HG02943 (cell line): ENCODE measurements around the gene INVS.
"Not testable (repeated sequence)": the region's sequence is repeated elsewhere in the genome, so short reads cannot be mapped to it uniquely, and the experiment has no call there.

ENCODE experiments used
- ATAC-seq: cut with Tn5 transposase; IDR thresholded peaks from one replicate; pipeline ENCODE4 v1.9.1; 2021; ENCODE audit warnings: mild to moderate bottlenecking, low read depth, moderate library complexity; ENCODE audit not compliant: unreplicated experiment

Gene INVS

DNA sequence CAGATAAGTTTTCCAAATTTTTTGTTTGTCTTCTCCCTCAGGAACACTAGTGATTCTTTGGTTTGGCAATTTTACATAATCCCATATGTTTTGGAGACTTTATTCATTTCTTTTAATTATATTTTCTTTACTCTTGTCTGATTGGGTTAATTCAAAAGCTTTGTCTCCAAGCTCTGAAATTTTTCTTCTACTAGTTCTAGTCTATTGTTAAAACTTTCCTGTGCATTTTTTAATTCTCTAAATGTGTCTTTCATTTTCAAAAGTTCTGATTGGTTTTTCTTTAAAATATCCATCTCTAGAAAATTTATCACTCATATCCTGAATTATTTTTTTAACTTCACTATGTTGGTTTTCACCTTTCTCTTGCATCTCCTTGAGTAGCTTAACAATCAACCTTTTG, 92.2 kb downstream of the INVS start:
- no peak for ATAC-seq

DNA sequence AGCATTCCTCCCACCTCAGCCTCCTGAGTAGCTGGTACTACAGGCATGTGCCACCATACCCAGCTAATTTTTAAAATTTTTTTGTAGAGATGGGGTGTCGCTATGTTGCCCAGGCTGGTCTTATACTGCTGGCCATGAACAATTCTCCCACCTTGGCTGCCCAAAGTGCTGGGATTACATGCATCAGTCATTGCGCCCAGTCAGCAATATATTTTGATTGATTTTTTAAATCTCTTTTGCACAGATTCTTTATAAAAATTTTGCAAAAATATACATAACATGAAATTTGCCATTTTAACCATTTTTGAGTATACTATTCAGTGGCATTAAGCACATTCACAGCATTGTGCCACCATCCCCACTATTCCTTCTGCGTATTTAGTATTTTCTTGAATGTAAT, 94.0 kb downstream of the INVS start:
- ATAC-seq: no peak

DNA sequence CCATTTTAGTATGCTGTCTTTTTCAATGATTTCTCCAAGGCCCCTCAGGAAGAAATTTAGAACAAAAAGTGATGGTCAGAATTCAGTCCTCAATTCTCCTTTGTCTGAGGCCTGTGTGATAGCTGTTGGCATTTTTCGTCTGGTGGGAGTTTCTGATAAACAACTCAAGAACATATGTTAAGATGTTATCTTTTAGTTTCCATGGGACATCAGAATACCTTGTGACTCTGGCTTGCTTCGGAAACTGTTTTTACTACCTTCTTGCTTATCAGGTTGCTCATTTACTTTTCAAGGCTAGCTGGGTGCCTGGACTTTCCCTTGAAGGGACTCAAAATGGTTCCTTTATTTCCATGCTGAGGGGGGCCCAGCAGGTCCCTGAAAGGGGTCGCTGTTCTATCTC, 97.2 kb downstream of the INVS start:
- ATAC-seq: no peak

DNA sequence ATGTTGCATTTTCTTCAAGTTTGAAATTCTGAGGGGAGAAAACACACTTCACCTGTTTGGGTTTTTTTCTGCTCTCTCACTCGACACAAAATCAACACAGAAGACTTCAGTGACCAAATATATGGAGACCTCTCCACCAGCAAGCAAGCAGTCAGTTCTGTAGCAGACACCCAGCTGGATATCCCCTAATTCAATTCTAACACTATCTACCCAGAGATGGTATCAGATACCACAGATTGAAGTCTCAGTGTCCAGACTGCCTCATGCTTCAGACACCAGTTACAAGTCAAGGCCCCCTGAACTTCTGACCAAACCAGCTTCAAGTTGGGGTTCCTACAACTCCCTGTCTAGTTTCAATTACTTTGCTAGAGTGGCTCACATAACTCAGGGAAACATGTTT, 97.8 kb downstream of the INVS start:
- no peak for ATAC-seq

DNA sequence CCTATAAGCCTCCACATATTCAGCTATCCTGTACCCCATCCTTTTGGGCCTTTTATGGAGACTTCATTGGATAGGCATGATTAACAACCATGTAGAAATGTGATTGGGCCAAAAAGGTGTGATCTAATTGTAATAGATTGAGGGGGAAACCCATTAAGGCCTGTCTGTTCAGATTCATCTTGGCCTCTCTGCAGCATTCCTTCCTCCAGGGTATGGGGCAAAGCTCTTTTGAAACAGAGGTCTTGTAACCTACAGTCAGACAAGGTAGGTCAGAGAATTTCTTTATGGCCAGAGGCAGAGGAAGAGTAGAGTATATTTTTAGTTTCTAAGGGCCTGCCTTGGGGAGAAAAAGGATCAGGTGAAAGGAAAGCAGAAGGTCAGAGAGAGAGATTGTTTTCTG, 98.5 kb downstream of the INVS start:
- ATAC-seq: no peak

DNA sequence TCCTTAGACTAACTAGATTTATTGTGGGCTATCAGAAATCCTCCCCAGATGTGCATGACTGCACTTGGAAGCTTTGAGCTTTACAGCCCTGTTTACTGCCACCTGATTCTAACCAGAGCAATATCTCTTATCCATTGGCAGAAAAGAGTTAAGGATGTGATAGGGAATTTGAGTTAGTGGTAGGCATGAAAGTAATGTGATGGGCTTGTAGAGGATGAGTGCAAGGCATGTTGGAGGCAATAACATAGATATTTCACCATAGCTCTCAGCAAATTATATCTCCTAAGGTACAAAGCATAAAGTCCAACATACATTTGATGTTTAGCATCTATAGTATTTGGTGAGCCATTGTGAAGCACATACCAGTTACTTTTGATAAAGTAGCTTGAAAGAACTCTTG, 103.8 kb downstream of the INVS start:
- no peak for ATAC-seq

DNA sequence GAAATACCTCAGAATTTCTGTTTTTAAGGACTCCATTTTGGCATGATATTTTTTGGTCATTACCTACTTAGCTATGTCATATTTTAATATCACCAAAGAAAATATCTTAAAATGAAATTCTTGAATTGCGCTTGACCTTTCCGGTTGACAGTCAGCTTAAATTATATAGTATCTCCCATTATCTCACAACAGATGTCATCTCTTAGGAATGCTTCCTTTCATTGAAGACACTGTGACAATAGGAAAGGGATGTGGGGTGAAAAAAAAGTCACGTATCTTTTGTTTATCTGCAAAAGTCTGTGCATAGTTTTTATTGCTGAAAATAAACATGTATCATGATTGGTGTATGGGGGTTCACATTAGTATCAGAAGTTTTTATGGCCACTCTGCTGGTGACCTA, 105.8 kb downstream of the INVS start:
- ATAC-seq: no peak

DNA sequence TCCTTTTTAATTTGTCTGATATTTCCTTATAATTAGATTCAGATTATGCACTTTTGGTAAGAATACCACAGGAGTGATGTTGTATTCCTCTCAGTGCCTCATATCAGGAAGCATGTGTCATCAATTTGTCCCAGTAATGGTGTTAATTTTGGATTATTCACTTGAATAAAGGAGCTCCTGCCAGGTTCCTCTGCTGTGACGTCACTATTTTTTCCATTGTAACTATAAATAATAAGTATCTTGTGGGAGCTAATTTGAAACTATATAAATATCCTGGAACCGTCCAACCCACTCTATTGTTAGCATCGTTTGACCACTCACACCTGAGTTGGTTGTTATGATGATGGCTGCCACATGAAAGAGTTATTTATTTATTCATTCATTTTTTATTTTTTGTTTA, 107.9 kb downstream of the INVS start:
- ATAC-seq: no peak

DNA sequence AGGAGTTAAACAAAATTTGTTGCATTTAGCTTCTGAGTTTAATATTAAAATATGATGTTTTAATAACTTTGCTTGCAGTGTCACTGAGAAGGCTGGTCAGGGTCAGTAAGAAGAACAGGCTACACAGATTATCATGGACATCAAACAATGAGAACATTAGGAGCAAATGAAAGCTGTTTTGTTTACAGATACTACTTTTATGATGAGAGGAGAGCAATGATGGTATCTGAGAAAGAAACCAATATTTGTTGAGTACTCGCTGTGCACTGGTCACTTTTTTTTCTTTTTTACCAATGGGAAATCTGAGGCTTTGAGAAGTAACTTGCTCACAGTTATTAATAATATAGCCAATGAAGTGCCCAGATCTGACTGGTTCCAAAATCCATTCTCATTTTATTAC, 109.6 kb downstream of the INVS start:
- ATAC-seq: no peak

DNA sequence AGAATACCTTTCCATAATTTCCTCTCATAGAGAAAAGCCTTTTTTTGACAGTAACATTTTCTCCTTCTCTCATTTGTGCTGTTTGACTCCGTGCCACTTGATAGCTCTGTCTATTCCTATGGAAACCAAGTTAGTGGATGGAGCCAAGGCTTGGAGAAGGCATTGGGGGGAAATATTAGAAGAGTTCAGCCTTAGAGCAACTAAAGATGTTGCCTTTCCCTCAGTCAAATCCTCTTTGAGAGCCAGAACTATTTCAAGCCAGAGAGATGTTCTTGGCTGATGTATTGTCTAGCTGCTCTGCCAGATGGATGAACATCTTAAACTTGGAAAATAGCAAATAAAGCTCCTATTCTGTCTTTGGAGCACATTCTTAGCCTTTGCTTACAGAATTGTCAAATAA, 112.4 kb downstream of the INVS start:
- ATAC-seq: no peak

DNA sequence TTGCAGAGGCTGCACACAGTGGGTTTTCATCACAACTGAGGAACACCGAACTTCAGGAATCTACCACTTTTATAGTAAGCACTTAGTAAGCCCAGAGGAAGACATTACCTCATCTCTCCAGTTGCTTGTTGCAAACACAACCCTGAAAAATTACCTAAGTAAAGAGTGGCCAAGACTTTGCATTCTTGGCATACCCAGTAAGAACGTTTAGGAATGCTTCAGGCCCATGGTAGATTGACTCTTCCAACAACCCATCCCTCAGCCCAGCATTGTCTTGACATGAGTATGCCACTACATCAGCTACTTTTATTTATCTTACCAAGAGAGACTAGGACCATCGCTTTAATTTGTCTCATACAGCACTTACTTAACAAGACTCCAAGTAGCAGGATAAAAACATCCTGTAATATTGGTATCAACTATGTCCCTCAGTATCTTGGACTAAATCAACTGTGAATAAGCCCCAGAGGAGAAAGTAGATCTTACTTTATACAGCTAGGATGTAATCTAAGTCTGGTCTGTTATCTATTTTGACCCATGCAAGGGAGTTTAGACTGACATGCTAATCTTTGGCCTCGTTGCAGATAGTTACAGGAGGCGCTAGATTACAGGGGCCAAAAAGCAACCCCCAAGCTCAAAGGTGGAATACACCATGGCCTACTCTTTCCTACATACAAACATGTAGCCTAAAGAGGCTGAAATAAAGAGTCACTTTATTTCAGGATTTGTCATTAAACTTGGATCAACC, 114.9 kb downstream of the INVS start:
- no peak for ATAC-seq

DNA sequence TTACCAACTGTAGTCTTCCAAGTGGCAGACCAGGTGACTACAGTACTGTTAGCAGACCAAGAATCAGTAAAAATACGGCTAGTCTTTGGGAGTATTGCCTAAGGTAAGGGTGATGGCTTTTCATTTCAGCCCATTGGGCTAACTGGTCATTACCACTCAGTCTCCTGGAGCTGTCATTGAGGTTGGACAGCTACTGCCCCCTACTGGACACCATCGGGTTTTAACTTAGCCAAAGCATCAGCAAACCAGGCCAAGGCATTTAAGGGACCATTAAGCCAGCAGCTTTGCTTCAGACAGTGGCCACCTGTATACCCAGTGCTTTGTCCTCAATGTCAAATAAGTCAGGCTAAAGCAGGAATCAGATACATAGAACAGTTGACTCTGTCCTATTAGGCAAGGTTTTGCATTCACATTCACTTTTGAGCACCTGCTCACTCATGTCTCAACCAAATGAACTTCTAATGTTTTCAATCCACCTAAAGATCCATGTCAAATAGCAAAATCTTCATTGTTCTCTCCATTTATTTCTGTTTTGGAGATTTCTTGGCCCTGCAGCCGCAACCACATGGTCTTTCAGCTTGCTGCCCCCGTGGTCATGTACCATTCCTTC, 117.2 kb downstream of the INVS start:
- peak; percentile 63 for ATAC-seq

DNA sequence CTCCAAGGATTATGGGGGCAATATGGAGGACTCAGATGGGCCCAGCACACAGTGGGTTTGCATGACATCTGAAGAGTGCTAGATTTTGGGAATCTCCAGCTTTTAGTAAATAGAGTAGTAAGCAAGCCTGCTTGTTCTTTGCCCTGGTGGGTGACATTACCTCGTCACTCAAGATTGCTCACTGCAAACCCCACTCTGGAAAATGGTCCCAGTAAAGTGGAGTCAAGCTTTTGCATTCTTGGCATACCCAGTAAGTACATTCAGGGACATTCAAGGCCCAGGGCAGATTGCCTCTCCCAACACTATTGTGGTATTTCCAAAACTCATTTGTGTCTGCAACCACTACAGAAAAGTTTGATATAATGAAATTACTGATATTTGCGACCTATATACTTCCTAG, 118.5 kb downstream of the INVS start:
- ATAC-seq: no peak

DNA sequence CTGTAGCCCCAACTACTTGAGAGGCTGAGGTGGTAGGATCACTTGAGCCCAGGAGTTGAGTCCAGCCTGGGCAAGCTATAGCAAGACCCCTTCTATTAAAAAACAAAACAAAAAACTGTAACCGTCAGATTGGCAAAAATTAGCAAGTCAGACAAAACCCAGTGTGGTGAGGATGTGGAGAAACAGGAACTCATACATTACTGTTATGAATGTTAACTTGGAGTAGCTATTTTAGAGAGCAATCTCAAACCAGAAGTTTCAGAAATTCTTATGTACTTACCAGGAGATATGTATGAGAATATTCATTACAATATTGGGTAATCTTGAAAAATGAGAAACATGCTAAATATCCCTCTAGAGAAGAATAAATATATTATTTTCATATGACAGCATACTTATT, 120.3 kb downstream of the INVS start:
- no peak for ATAC-seq

DNA sequence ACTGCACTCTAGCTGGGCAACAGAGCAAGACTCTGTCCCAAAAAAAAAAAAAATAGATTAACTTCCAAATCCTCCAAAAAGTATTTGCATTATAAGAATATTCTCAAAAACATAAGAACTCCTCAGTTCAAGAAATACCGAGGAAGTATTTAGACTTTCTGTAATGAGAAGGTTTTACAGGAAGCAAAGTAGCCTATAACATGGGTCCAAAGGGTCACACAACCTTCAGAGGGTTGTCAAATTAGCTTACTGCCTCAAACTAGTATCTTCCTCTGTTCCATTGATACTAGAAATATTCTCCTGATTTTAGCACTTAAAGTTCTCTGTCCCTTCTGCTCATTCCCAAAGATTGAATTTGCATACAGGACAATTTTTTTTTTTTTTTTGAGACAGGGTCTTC, 121.9 kb downstream of the INVS start:
- ATAC-seq: no peak

DNA sequence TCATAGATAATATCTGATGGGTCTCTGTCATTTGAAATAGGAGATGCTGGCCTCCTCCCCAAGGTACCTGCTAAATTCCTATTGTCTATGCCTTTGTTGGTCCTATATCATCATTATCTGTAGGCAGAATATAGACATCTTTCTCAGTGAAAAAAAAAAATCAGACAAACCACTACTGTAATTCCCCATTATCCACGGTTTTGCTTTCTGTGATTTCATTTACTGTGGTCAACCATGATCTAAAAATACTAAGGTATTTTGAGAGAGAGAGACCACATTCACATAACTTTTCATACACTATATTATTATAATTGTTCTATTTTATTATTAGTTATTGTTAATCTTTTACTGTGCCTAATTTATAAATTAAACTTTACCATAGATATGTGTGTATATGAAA, 122.5 kb downstream of the INVS start:
- ATAC-seq: no peak

DNA sequence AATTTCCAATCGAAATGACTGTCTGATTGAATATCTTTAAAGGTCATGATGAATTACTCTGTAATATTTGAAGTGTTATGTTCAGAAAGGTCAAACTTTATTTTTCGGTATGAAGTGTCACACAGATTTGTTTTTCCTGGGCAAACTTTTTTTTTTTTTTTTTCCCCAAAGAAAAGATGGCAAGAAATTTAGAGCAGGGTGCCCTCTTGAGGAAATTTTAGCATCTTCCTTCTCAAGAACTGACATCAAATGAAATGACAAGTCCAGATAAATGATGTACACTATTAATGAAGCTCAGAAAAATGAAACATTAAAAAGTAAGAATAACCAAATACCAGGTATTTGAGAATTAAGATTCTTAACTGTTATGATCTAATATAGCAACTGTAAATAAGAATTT, 123.6 kb downstream of the INVS start:
- ATAC-seq: no peak

DNA sequence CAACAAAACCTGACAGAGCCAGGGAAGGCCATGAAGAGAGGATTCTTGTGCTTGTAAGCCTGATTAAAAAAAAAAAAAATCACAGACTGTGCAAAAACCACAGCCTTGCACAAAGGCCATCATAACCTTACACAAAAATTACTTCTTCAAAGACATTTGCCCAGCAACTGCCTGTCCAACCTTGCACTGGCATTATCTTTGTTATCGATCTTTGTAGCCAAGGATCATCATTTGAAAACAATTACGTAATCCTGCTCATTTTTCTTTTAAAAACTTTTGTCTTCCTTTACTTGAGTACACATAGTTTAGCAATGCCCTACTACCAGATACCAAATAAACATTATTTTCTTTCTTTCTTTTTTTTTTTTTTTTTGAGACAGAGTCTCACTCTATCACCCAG, 128.6 kb downstream of the INVS start:
- ATAC-seq: no peak

DNA sequence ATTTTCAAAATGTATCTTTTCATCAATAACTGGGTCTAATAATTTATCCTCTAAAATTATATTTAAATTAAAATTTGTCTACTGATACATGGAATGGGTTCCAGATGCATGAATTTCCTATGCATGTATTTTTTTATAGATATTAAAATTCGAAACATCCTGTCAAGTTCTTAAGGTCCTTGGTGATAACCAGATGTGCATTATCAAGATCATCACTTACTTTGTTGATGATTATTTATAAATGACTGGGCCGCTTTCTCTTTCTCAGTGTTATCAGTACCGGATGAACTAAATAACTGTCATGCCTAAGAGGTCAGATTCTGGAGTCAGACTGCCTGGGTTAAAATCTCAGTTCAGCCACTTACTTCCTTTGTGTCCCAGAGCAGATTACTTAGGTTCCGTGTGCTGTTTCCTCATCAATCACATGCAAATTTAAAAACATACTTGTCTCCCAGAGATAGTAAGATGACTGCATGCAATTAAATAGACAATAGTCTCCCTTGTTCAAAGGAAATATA, 129.4 kb downstream of the INVS start:
- no peak for ATAC-seq

DNA sequence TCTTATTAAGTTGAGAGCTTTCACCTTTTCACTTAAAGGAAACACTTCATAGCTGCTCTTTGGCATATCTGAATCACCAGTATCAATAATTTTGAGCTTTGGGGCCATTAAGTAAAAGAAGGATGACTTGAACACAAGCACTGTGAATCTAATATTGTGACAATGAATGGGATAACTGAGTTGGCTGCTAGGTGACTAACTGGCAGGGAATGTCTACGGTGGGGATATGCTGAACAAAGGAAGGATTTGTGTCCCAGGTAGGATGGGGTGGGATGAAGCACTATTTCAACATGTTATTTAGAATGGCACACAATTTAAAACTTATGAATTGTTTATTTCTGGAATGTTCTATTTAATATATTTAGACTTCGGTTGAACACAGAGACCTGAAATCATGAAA, 130.1 kb downstream of the INVS start:
- no peak for ATAC-seq

DNA sequence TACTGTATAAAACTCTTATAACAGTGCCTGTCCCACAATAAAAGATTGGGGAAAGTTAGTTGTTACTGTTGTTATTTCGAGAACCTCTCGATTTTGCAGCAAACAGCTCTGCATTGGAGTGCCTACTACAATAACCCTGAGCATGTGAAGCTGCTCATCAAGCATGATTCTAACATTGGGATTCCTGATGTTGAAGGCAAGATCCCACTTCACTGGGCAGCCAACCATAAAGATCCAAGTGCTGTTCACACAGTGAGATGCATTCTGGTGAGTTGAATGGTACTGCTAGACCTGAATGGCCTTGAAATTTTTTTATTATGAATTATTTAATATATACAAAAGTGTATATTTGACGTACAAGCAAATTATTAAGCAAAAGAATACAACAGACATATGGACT, 130.5 kb downstream of the INVS start:
- no peak for ATAC-seq

DNA sequence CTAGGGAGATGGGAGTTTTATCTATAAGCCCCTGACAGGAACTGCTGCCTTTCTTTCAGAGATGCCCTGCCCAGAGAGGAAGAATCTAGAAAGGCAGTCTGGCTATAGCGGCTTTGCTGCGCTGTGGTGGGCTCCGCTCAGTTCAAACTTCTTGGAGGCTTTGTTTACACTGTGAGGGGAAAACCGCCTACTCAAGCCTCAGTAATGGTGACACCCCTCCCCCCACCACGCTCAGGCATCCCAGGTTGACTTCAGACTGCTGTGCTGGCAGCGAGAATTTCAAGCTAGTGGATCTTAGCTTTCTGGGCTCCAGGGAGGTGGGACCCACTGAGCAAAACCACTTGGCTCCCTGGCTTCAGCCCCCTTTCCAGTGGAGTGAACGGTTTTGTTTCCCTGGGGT, 137.9 kb downstream of the INVS start:
- ATAC-seq: not testable (repeated sequence)
